ENCODE data around the gene MTURN.
A peak's percentile ranks its signal among the peaks of the same experiment; 100 is the strongest.
"Not testable (repeated sequence)": the region's sequence is repeated elsewhere in the genome, so short reads cannot be mapped to it uniquely, and the experiment has no call there.

MTURN gene

GRCh38 chr7:30134611-30135300 is at the start of gene MTURN:
TSS of gene MTURN (plus strand) at chr7:30134986. CDS start at chr7:30135137, 151 bp downstream.
- DNase-seq (ENCODE audit: low read depth, low spot score): peak; percentile 94

GRCh38 chr7:30086529-30086928 is 48.3 kb upstream of the MTURN start:
- DNase-seq (ENCODE audit: low read depth, low spot score): no peak

GRCh38 chr7:30087371-30087770 is 47.4 kb upstream of the MTURN start:
- no peak for DNase-seq (ENCODE audit: low read depth, low spot score)

- DNase-seq (ENCODE audit: low read depth, low spot score): no peak
Measured at GRCh38 chr7:30088362-30088761, 46.4 kb upstream of the MTURN start.

GRCh38 chr7:30090111-30090510 is 44.7 kb upstream of the MTURN start:
- DNase-seq (ENCODE audit: low read depth, low spot score): peak; percentile 16

GRCh38 chr7:30091491-30091912 is 43.3 kb upstream of the MTURN start:
- peak; percentile 79 for DNase-seq (ENCODE audit: low read depth, low spot score)

GRCh38 chr7:30091987-30092386 is 42.8 kb upstream of the MTURN start:
- DNase-seq (ENCODE audit: low read depth, low spot score): no peak

- DNase-seq (ENCODE audit: low read depth, low spot score): peak; percentile 28
Measured at GRCh38 chr7:30093420-30093952, 41.3 kb upstream of the MTURN start.

GRCh38 chr7:30098599-30098998 is 36.2 kb upstream of the MTURN start:
- not testable (repeated sequence) for DNase-seq (ENCODE audit: low read depth, low spot score)

- no peak for DNase-seq (ENCODE audit: low read depth, low spot score)
Measured at GRCh38 chr7:30102281-30102680, 32.5 kb upstream of the MTURN start.

GRCh38 chr7:30104157-30104556 is 30.6 kb upstream of the MTURN start:
- DNase-seq (ENCODE audit: low read depth, low spot score): no peak

GRCh38 chr7:30112103-30112713 is 22.6 kb upstream of the MTURN start:
- no peak for DNase-seq (ENCODE audit: low read depth, low spot score)

- no peak for DNase-seq (ENCODE audit: low read depth, low spot score)
Measured at GRCh38 chr7:30113144-30113543, 21.6 kb upstream of the MTURN start.

GRCh38 chr7:30114536-30115238 is 20.1 kb upstream of the MTURN start:
- DNase-seq (ENCODE audit: low read depth, low spot score): no peak

- DNase-seq (ENCODE audit: low read depth, low spot score): no peak
Measured at GRCh38 chr7:30115709-30116297, 19.0 kb upstream of the MTURN start.

GRCh38 chr7:30116771-30117170 is 18.0 kb upstream of the MTURN start:
- peak; percentile 42 for DNase-seq (ENCODE audit: low read depth, low spot score)

- DNase-seq (ENCODE audit: low read depth, low spot score): no peak
Measured at GRCh38 chr7:30117896-30118295, 16.9 kb upstream of the MTURN start.

GRCh38 chr7:30119890-30120577 is 14.8 kb upstream of the MTURN start:
- DNase-seq (ENCODE audit: low read depth, low spot score): no peak

GRCh38 chr7:30133736-30134610 is 813 bp upstream of the MTURN start:
- no peak for DNase-seq (ENCODE audit: low read depth, low spot score)

GRCh38 chr7:30135301-30136116 is 723 bp downstream of the MTURN start:
- peak; percentile 73 for DNase-seq (ENCODE audit: low read depth, low spot score)

Data from astrocyte of the hippocampus (primary cell).